GM10248 (cell line): ENCODE data around the gene TOMM7.

ENCODE experiments used
- CTCF ChIA-PET: fragments of 300-600 bp; sonication (Branson Sonifier 250); formaldehyde crosslinking; extraction: SDS; loops from one replicate; lab custom pipeline; 2021; ENCODE audit warnings: antibody characterized with exemption; lab: Yijun Ruan, JAX
- POLR2A ChIA-PET: fragments of 350-650 bp; sonication (Branson Sonifier 250); formaldehyde crosslinking; extraction: SDS; loops from one replicate; lab custom pipeline; 2020; ENCODE audit warnings: antibody characterized with exemption; lab: Yijun Ruan, JAX
- DNase-seq: peaks from one replicate; pipeline ENCODE4 v3.0.0; 2012; ENCODE audit errors: extremely low spot score
- CTCF ChIP-seq: IDR thresholded peaks from 2 replicates; pipeline ENCODE4 v1.5.1; 2012; ENCODE audit warnings: mild to moderate bottlenecking, low read depth; ENCODE audit errors: extremely low read depth, missing control alignments, control extremely low read depth

TOMM7 gene

GRCh38 chr7:22826593-22826992 is 3.9 kb upstream of the TOMM7 start:
- no peak for TF ChIP-seq CTCF
- ChIA-PET CTCF (interaction anchor here (0.9 to 1.3 kb wide), 2 partner anchors 20 to 228 kb away, joined by 3 to 4 read pairs; no protein-coding TSS in a partner anchor), POLR2A (no interaction called here)
- no peak for DNase-seq

- TF ChIP-seq CTCF, result no peak
- DNase-seq, result no peak
- ChIA-PET CTCF (interaction anchor here (1.8 to 5.9 kb wide), 3 partner anchors 10 to 230 kb away, joined by 7 to 39 read pairs (median 11); no protein-coding TSS in a partner anchor), POLR2A (no interaction called here)
These were observed 2.1 kb upstream of the TOMM7 start for GRCh38 chr7:22824760-22825159.

DNA sequence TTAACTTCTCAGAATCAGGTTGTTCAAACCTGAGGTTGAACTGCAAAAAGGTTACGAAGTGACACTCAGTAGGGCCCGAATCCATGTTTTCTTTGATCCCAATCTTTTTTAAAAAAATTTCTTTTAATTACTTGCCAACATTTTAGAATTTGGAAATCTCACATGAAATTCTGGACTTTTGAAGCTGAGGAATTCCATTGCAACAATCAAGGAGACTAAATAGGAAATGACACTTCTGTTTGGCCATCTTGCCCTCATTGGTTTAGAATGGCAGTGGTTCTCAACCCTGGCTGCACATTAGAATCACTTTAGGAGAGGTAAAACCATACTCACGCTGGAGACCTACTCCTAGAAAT is 471 bp upstream of the TOMM7 start:
- ChIA-PET CTCF (interaction anchor here (1.2 to 5.9 kb wide), 5 partner anchors 8 to 231 kb away, joined by 3 to 39 read pairs (median 4); no protein-coding TSS in a partner anchor), POLR2A (no interaction called here)
- no peak for DNase-seq
- TF ChIP-seq CTCF, result no peak

DNA sequence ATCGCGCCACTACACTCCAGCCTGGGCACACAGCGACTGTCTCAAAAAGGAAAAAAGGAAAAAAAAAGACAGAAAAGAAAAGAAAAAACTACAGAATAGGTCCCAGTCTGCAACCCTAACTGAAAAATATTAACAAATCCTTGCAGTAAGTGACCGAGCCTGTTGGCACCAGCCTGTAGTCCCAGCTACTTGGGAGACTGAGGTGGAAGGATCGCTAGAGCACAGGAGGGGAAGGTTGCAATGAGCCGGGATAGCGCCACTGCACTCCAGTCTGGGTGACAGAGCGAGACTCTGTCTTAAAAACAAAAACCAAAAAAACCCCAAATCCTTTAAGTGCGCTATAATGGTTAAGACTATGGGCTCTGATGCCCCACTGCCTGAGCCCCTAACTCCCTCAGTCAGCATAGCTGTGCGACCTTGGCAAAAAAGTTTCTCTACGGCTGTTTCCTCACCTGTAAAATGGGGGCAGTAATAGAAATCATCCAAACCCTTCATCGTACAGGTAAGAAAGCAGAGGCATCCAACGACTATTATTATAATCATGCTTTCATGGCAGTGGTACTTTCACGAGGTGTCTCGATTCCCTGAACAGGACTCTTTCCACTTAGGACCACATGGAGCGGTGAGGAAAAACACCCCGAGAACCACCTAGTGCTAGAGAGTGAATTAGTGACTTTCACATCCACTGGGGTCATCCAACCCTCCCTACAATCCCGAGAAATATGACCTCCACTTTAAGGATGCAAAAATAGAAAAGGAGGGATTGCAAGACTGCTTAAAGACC is 755 bp downstream of the TOMM7 start:
- ChIA-PET CTCF (interaction anchor here (0.9 to 5.9 kb wide), 7 partner anchors 12 to 264 kb away, joined by 3 to 39 read pairs (median 4); no protein-coding TSS in a partner anchor), POLR2A (interaction anchor here (0.7 kb wide), 1 partner anchor 127 kb away, joined by 4 read pairs; no protein-coding TSS in a partner anchor)
- no peak for TF ChIP-seq CTCF
- DNase-seq, result no peak

- no peak for DNase-seq
- CTCF ChIA-PET, result no interaction called here
- POLR2A ChIA-PET, result interaction anchor here (0.7 kb wide), 1 partner anchor 407 kb away, joined by 4 read pairs; no protein-coding TSS in a partner anchor
- TF ChIP-seq CTCF, result no peak
These were observed 3.2 kb downstream of the TOMM7 start for GRCh38 chr7:22819476-22819875.

GRCh38 chr7:22814261-22815208 is 8.1 kb downstream of the TOMM7 start:
- no peak for DNase-seq
- no peak for TF ChIP-seq CTCF
- ChIA-PET CTCF (no interaction called here), POLR2A (interaction anchor here (0.7 kb wide), 1 partner anchor 273 kb away, joined by 9 read pairs; no protein-coding TSS in a partner anchor)
